GM18517 (cell line): ENCODE measurements around the gene NT5C.

Experiments used
- ATAC-seq: cut with Tn5 transposase; IDR thresholded peaks from one replicate; pipeline ENCODE4 v1.9.1; 2021; ENCODE audit warnings: mild to moderate bottlenecking, moderate library complexity; ENCODE audit not compliant: unreplicated experiment

Gene NT5C

GRCh38 chr17:75124041-75124818, 7.3 kb downstream of the NT5C start:
- ATAC-seq = no peak

- no peak for ATAC-seq
Measured at GRCh38 chr17:75118307-75118706, 13.2 kb downstream of the NT5C start.

GRCh38 chr17:75116737-75117136, 14.8 kb downstream of the NT5C start:
- no peak for ATAC-seq

- no peak for ATAC-seq
Measured at GRCh38 chr17:75115555-75115954, 16.0 kb downstream of the NT5C start.

- no peak for ATAC-seq
Measured at GRCh38 chr17:75114552-75115314, 16.8 kb downstream of the NT5C start.

GRCh38 chr17:75113798-75114551, 17.6 kb downstream of the NT5C start:
- ATAC-seq = peak; percentile 42

- no peak for ATAC-seq
Measured at GRCh38 chr17:75111777-75112335, 19.7 kb downstream of the NT5C start.

GRCh38 chr17:75110234-75110937, 21.2 kb downstream of the NT5C start:
- ATAC-seq = no peak

GRCh38 chr17:75109407-75110233, 21.9 kb downstream of the NT5C start, which contains the start of gene ARMC7:
Gene ARMC7, plus strand, starts transcription at chr17:75109969. Its CDS starts 320 bp downstream, at chr17:75110289.
- ATAC-seq = peak; percentile 57

GRCh38 chr17:75109046-75109406, 22.5 kb downstream of the NT5C start:
- ATAC-seq = no peak

GRCh38 chr17:75108193-75108592, 23.3 kb downstream of the NT5C start:
- ATAC-seq = no peak

- ATAC-seq = no peak
Measured at GRCh38 chr17:75105126-75106080, 26.1 kb downstream of the NT5C start.

GRCh38 chr17:75103601-75104554, 27.7 kb downstream of the NT5C start:
- no peak for ATAC-seq

- ATAC-seq = no peak
Measured at GRCh38 chr17:75102385-75102821, 29.1 kb downstream of the NT5C start.

- no peak for ATAC-seq
Measured at GRCh38 chr17:75099881-75100595, 31.5 kb downstream of the NT5C start.

- no peak for ATAC-seq
Measured at GRCh38 chr17:75098861-75099260, 32.7 kb downstream of the NT5C start.

- ATAC-seq = no peak
Measured at GRCh38 chr17:75097865-75098264, 33.7 kb downstream of the NT5C start.
